ENCODE results near the gene BTNL3.

BTNL3 gene

GRCh38 chr5:180977852-180978251 is 10.8 kb upstream of the BTNL3 start:
- no peak for TF ChIP-seq CTCF (IDR thresholded peaks at IDR 0.05)
- Histone ChIP-seq H3K4me1 (ENCODE audit: control insufficient read depth in 1 of 2, insufficient read depth in 1 of 2, low read depth in 1 of 2, low read length in 1 of 2) (peaks cover 0 to 5% of the 10 kb centered on the region in 2 experiments), H3K4me3 (ENCODE audit: low read depth in 1 of 2, low read length in 1 of 2) (no peak overlapping the region), H3K36me3 (no peaks in the 10 kb centered on the region), H3K27me3 (peaks cover 13% of the 10 kb centered on the region), H3K27ac (no peak overlapping the region), H3K9me3 (no peaks in the 10 kb centered on the region)

- Histone ChIP-seq H3K27ac (no peak overlapping the region), H3K27me3 (peaks cover 24% of the 10 kb centered on the region), H3K36me3 (no peaks in the 10 kb centered on the region), H3K4me3 (ENCODE audit: low read depth in 1 of 2, low read length in 1 of 2) (no peak overlapping the region), H3K4me1 (ENCODE audit: control insufficient read depth in 1 of 2, insufficient read depth in 1 of 2, low read depth in 1 of 2, low read length in 1 of 2) (no peaks in the 10 kb centered on the region), H3K9me3 (no peaks in the 10 kb centered on the region)
- no peak for TF ChIP-seq CTCF (IDR thresholded peaks at IDR 0.05)
Measured at GRCh38 chr5:180982008-180982741, 6.5 kb upstream of the BTNL3 start.

- peaks cover 19% of the 10 kb centered on the region for H3K27me3 ChIP-seq
- H3K9me3 ChIP-seq: no peaks in the 10 kb centered on the region
- H3K4me1 ChIP-seq (ENCODE audit: control insufficient read depth in 1 of 2, insufficient read depth in 1 of 2, low read depth in 1 of 2, low read length in 1 of 2): no peaks in the 10 kb centered on the region
- H3K4me3 ChIP-seq (ENCODE audit: low read depth in 1 of 2, low read length in 1 of 2): no peak overlapping the region
- no peak overlapping the region for H3K27ac ChIP-seq
- H3K36me3 ChIP-seq: no peaks in the 10 kb centered on the region
- TF ChIP-seq CTCF (IDR thresholded peaks at IDR 0.05): no peak
Measured at GRCh38 chr5:180988016-180988415, 630 bp upstream of the BTNL3 start.

- peaks cover 9% of the 10 kb centered on the region for H3K27me3 ChIP-seq
- H3K36me3 ChIP-seq: no peaks in the 10 kb centered on the region
- H3K4me3 ChIP-seq (ENCODE audit: low read depth in 1 of 2, low read length in 1 of 2): no peak overlapping the region
- H3K4me1 ChIP-seq (ENCODE audit: control insufficient read depth in 1 of 2, insufficient read depth in 1 of 2, low read depth in 1 of 2, low read length in 1 of 2): no peaks in the 10 kb centered on the region
- H3K27ac ChIP-seq: no peak overlapping the region
- H3K9me3 ChIP-seq: no peaks in the 10 kb centered on the region
- no peak for TF ChIP-seq CTCF (IDR thresholded peaks at IDR 0.05)
Measured at GRCh38 chr5:180990086-180990881, 1.6 kb downstream of the BTNL3 start.

- no peak for TF ChIP-seq CTCF (IDR thresholded peaks at IDR 0.05)
- H3K27me3 ChIP-seq: peaks cover 9% of the 10 kb centered on the region
- H3K36me3 ChIP-seq: no peaks in the 10 kb centered on the region
- no peak overlapping the region for H3K4me3 ChIP-seq (ENCODE audit: low read depth in 1 of 2, low read length in 1 of 2)
- H3K9me3 ChIP-seq: no peaks in the 10 kb centered on the region
- no peak overlapping the region for H3K27ac ChIP-seq
- H3K4me1 ChIP-seq (ENCODE audit: control insufficient read depth in 1 of 2, insufficient read depth in 1 of 2, low read depth in 1 of 2, low read length in 1 of 2): no peaks in the 10 kb centered on the region
Measured at GRCh38 chr5:180990882-180991242, 2.2 kb downstream of the BTNL3 start.
